Naive thymus-derived CD4-positive, alpha-beta T cell (primary cell): Measurements from ENCODE around the gene ABHD18. TPM values are rescaled to one million over a fixed set of nuclear protein-coding genes. Genes with fewer than 3 reads are reported as not detected.
"Not testable (repeated sequence)": the region's sequence is repeated elsewhere in the genome, so short reads cannot be mapped to it uniquely, and the experiment has no call there.

Experiments
- ATAC-seq: fragments of 150-1000 bp; cut with Tn5 transposase; 2 replicates; pipeline ENCODE4 v1.10.0; 2021; ENCODE audit warnings: mild to moderate bottlenecking, moderate library complexity
- CTCF ChIA-PET: fragments of 350-600 bp; sonication (Branson Sonifier 250); formaldehyde crosslinking; loops from one replicate; lab custom pipeline; 2021; ENCODE audit warnings: antibody characterized with exemption; lab: Charles Lee
- POLR2A ChIA-PET: fragments of 350-600 bp; sonication (Branson Sonifier 250); formaldehyde crosslinking; loops from one replicate; lab custom pipeline; 2021; ENCODE audit warnings: antibody characterized with exemption, inconsistent platforms; lab: Charles Lee
- DNase-seq, 9 donors: peaks; one replicate each; pipeline versions ENCODE4 v3.0.0 to v3.0.0-alpha.2; 2020 to 2022; ENCODE audit warnings: mixed read lengths in 1 of 9
- H3K27ac ChIP-seq: one replicate; pipeline ENCODE4 v1.7.0; 2013; ENCODE audit warnings: mild to moderate bottlenecking, low read depth, low read length, moderate library complexity
- H3K27me3 ChIP-seq, 2 donors: one replicate each; pipeline ENCODE4 v1.7.0; 2013; ENCODE audit warnings: low read length in 2 of 2, mild to moderate bottlenecking in 2 of 2, moderate library complexity in 2 of 2; ENCODE audit not compliant: control insufficient read depth in 2 of 2, insufficient read depth in 2 of 2
- H3K36me3 ChIP-seq, 3 experiments: 1 replicate in 2 of 3; 2 replicates in 1 of 3; pipeline ENCODE4 v1.7.0; 2013; ENCODE audit warnings: low read length in 3 of 3, mild to moderate bottlenecking in 3 of 3, moderate library complexity in 1 of 3; ENCODE audit not compliant: insufficient read depth in 3 of 3, control insufficient read depth in 2 of 3
- H3K4me1 ChIP-seq, 2 donors: one replicate each; pipeline ENCODE4 v1.7.0; 2013; ENCODE audit warnings: low read length in 2 of 2, mild to moderate bottlenecking in 2 of 2, moderate library complexity in 1 of 2; ENCODE audit not compliant: control insufficient read depth in 2 of 2, insufficient read depth in 2 of 2
- H3K4me3 ChIP-seq: 2 replicates; pipeline ENCODE4 v1.7.0; 2013; ENCODE audit warnings: mild to moderate bottlenecking, low read length
- H3K9me3 ChIP-seq, 3 experiments: 1 replicate in 2 of 3; 2 replicates in 1 of 3; pipeline ENCODE4 v1.7.0; 2013; ENCODE audit warnings: low read length in 3 of 3; ENCODE audit not compliant: control insufficient read depth in 2 of 3
- H3K27ac Mint-ChIP-seq, 9 donors: one replicate each; pipeline ENCODE4 v1.8.0; 2020 to 2022; ENCODE audit warnings: mixed read lengths in 9 of 9, mild to moderate bottlenecking in 8 of 9, moderate library complexity in 5 of 9, inconsistent platforms in 2 of 9
- H3K27me3 Mint-ChIP-seq, 5 donors: one replicate each; pipeline ENCODE4 v1.8.0; 2021 to 2022; ENCODE audit warnings: mixed read lengths in 5 of 5, mild to moderate bottlenecking in 1 of 5
- H3K36me3 Mint-ChIP-seq, 5 donors: one replicate each; pipeline ENCODE4 v1.8.0; 2020 to 2022; ENCODE audit warnings: mixed read lengths in 5 of 5, mild to moderate bottlenecking in 3 of 5, inconsistent platforms in 1 of 5
- H3K4me1 Mint-ChIP-seq, 7 donors: one replicate each; pipeline ENCODE4 v1.8.0; 2020 to 2022; ENCODE audit warnings: mixed read lengths in 7 of 7, mild to moderate bottlenecking in 3 of 7, inconsistent platforms in 1 of 7
- H3K4me3 Mint-ChIP-seq, 10 donors: one replicate each; pipeline ENCODE4 v1.8.0; 2020 to 2022; ENCODE audit warnings: mild to moderate bottlenecking in 10 of 10, mixed read lengths in 10 of 10, moderate library complexity in 6 of 10, inconsistent platforms in 2 of 10
- H3K9me3 Mint-ChIP-seq, 11 donors: one replicate each; pipeline ENCODE4 v1.8.0; 2020 to 2022; ENCODE audit warnings: mixed read lengths in 11 of 11, mild to moderate bottlenecking in 4 of 11, inconsistent platforms in 1 of 11, moderate library complexity in 1 of 11
- intact Hi-C, 2 donors: fragments of 100-400 bp; cut with micrococcal nuclease; formaldehyde crosslinking; loops; one replicate each; pipeline ENCODE4 v1.15.1; 2023
- polyA plus RNA-seq, 2 donors: library from polyadenylated mRNA; unstranded; fragments of 300-500 nt; fragmentation: Illumina TruSeq; gene quantifications; one replicate each; pipeline ENCODE4 v1.2.3, GENCODE V29; 2021
- total RNA-seq, 6 experiments: library from RNA in 5 of 6; stranded (reverse) in 5 of 6; gene quantifications; 1 replicate in 5 of 6; 2 replicates in 1 of 6; pipeline ENCODE4 v1.2.3 and lab custom pipeline; 2021 to 2026

Gene ABHD18
- total and polyA plus RNA-seq, 7 experiments from 2014 or later, result 9.8 to 26.6 (median 22.9) TPM

DNA sequence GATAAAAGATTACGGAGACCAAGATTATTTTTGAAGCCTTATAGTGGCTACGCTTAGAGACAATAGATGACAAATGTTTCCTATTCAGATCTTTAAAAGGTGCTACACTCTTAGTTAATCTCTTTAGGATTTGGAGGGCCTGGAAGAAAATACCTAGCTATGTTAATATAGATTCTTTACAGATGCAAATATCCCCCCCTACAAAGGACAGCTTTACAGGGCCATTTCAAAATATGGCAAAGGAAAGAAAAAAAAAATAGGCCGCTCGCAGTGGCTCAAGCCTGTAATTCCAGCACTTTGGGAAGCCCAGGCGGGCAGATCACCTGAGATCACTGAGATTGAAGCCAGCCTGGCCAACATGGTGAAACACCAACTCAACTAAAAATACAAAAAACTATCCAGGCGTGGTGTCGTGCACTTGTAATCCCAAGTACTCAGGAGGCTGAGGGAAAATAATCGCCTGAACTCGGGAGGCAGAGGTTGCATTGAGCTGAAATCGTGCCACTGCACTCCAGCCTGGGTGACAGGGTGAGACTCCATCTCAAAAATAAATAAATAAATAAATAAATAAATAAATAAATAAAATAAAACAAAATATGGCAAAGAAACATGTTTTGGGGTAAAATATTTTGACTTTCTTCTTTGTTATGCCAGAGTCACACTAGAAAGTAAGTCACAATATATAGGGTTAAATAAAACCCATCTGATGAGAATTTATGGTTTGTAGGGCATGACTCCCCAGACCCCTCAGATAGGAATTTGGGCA, 90.4 kb downstream of the ABHD18 start:
- H3K36me3 ChIP-seq, H3K27me3 Mint-ChIP-seq, H3K4me1 ChIP-seq, H3K36me3 Mint-ChIP-seq, H3K9me3 ChIP-seq, H3K27ac Mint-ChIP-seq, CTCF ChIA-PET, intact Hi-C loops, H3K27ac ChIP-seq, H3K9me3 Mint-ChIP-seq, ATAC-seq, H3K27me3 ChIP-seq, DNase-seq, H3K4me1 Mint-ChIP-seq, H3K4me3 ChIP-seq, H3K4me3 Mint-ChIP-seq, POLR2A ChIA-PET: not testable (repeated sequence)

DNA sequence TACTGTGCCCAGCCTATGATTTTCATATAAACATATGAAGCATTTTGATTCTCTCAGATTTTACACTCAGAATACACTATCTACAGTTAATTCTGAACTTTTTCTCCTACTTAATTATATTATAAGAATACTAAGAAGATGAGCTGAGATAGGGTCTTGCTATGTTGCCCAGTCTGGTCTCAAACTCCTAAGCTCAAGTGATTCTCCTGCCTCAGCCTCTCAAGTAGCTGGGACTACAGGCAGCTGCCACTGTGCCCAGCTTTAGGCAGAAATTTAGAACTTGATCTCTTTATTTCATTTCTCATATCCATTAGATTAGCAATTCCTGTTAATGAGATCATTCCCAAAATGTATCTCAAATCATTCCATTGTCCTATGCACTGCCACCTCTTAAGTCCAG, 91.2 kb downstream of the ABHD18 start:
- Mint-ChIP-seq H3K4me3 (no peak overlapping the region), H3K27me3 (peaks cover 0 to 4% (median 0%) of the 10 kb centered on the region in 5 donors), H3K36me3 (no peaks in the 10 kb centered on the region), H3K27ac (no peak overlapping the region), H3K4me1 (peaks cover 0 to 6% (median 5%) of the 10 kb centered on the region in 7 donors), H3K9me3 (no peaks in the 10 kb centered on the region)
- H3K27me3 ChIP-seq, result no peaks in the 10 kb centered on the region
- POLR2A ChIA-PET, result no interaction called here
- H3K36me3 ChIP-seq, result no peaks in the 10 kb centered on the region
- H3K4me1 ChIP-seq, result peaks cover 0 to 5% of the 10 kb centered on the region in 2 donors
- no peak overlapping the region for H3K27ac ChIP-seq
- ATAC-seq, result no peak
- no peaks in the 10 kb centered on the region for H3K9me3 ChIP-seq
- H3K4me3 ChIP-seq, result no peak overlapping the region
- DNase-seq, result no peak
- intact Hi-C loops, result no loop called here
- CTCF ChIA-PET, result no interaction called here

DNA sequence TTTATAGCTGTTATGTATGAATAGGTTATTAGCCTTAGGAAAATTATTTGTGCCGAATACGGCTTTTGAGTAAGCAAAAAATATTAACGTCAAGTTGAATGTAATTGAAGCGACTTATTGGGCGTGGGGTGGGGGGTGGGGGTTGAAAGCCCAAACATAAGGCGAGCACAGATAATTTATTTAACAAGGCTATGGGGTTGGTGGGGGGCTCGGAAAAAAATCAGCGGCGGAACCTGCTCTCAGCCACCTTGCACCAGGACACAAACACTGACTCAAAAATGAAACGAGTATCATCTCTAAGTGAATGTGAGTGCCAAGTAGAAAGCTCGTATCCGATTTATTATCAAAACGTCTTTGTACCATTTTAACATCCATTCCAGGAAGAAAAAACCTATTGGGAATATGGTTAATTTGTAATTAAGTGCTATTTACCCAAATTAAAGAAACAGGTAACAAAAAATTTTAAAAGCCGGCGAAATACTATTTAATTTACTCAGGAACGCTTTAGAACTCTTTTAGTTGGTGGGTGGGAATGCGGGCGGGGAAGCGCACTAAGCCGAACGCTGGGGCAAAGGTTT, 95.0 kb downstream of the ABHD18 start:
- peak overlapping the region; percentile 74 for H3K4me3 ChIP-seq
- no peaks in the 10 kb centered on the region for H3K9me3 Mint-ChIP-seq
- peaks cover 0 to 15% (median 9%) of the 10 kb centered on the region in 7 donors for H3K4me1 Mint-ChIP-seq
- peak overlapping the region; percentile 79 to 90 (median 87) for H3K4me3 Mint-ChIP-seq
- ChIA-PET POLR2A (interaction anchor here (0.6 to 3.6 kb wide), 10 partner anchors 10 to 752 kb away, joined by 3 to 43 read pairs (median 4); partner anchors contain the start of genes ABHD18, MFSD8, PGRMC2 and PLK4), CTCF (no interaction called here)
- ATAC-seq (no peak), DNase-seq (peak in 1 of 9 donors; percentile 9)
- peak overlapping the region; percentile 87 to 94 (median 90) for H3K27ac Mint-ChIP-seq
- peak overlapping the region; percentile 90 for H3K27ac ChIP-seq
- H3K27me3 Mint-ChIP-seq, result peaks cover 0 to 2% (median 0%) of the 10 kb centered on the region in 5 donors
- no peaks in the 10 kb centered on the region for H3K9me3 ChIP-seq
- no peaks in the 10 kb centered on the region for H3K27me3 ChIP-seq
- peaks cover 0 to 5% of the 10 kb centered on the region in 2 donors for H3K4me1 ChIP-seq
- no peaks in the 10 kb centered on the region for H3K36me3 ChIP-seq
- no peaks in the 10 kb centered on the region for H3K36me3 Mint-ChIP-seq
- intact Hi-C loops, result loop anchor here in 1 of 2 donors (2.0 kb wide), 2 partner anchors 63 to 1033 kb away; partner anchors contain the start of gene SCLT1

DNA sequence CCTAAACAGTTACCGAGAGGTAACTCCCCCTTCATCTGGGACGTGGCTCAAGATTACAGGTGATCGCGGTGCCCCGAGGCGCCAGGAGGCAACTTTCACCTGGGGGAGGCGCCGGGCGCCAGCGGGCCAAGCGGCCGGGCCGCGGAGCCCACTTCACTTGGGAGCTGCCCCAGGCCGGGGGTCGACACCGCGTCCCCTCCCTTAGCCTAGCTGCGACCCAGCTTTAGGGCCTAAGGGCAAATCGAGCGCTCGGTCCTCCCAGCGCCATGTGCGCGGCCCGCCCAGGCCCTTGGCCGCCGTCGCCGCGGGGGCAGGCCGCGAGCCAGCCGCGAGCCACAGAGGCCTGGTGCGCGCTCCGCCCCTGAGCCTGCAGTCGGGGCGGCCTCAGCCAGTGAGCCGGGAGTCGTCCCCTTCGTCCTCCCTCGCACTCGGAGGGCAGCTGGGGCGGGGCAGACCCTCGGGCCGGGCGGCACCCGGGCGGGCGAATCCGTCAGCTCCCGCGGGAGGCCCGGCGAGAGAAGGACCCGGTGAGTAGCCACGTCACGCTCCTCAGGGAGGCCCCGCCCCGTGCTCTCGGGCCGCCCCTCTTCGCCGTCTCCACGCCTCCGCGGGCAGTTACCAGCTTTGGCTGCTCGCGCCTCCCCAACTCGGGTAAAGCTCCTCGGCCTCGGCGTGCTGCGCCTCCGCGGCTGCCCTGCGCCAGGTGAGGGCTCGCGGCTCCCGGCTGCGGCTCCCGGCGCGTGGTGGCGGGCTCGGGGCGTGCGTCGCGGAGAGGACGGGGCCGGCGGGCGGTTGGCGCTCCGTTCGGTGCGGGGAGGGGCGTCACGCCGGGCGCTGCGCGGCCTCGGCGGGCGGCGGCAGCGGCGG, 95.7 kb downstream of the ABHD18 start, which contains the start of gene LARP1B:
TSS of gene LARP1B (plus strand) at position 614 of the 867 bp plus-strand sequence. CDS start 13,640 bp downstream, outside the sequence.
- no peaks in the 10 kb centered on the region for H3K9me3 Mint-ChIP-seq
- DNase-seq (peak; percentile 83 to 96 (median 89)), ATAC-seq (peak; percentile 93)
- H3K27ac Mint-ChIP-seq, result peak within 1 kb of the TSS; percentile 87 to 94 (median 91)
- CTCF ChIA-PET, result no interaction called here
- Histone ChIP-seq H3K27ac (peak within 1 kb of the TSS; percentile 90), H3K9me3 (no peaks in the 10 kb centered on the region), H3K36me3 (no peaks in the 10 kb centered on the region), H3K4me3 (peak within 1 kb of the TSS; percentile 74), H3K27me3 (no peaks in the 10 kb centered on the region), H3K4me1 (peaks cover 0 to 5% of the 10 kb centered on the region in 2 donors)
- H3K27me3 Mint-ChIP-seq, result peaks cover 0 to 2% (median 0%) of the 10 kb centered on the region in 5 donors
- H3K4me1 Mint-ChIP-seq, result peaks cover 0 to 16% (median 10%) of the 10 kb centered on the region in 7 donors
- peak within 1 kb of the TSS; percentile 82 to 91 (median 88) for H3K4me3 Mint-ChIP-seq
- POLR2A ChIA-PET, result interaction anchor here (0.6 to 3.6 kb wide), 10 partner anchors 9 to 752 kb away, joined by 3 to 43 read pairs (median 6); partner anchors contain the start of genes ABHD18, MFSD8, PGRMC2 and PLK4
- H3K36me3 Mint-ChIP-seq, result no peaks in the 10 kb centered on the region
- intact Hi-C loops, result loop anchor here (1.0 to 2.0 kb wide), 9 partner anchors 64 to 1032 kb away; partner anchors contain the start of genes ABHD18 (in 2 of the 2), MFSD8 (in 2 of the 2), PLK4 (in 2 of the 2) and SCLT1 (in 2 of the 2)

DNA sequence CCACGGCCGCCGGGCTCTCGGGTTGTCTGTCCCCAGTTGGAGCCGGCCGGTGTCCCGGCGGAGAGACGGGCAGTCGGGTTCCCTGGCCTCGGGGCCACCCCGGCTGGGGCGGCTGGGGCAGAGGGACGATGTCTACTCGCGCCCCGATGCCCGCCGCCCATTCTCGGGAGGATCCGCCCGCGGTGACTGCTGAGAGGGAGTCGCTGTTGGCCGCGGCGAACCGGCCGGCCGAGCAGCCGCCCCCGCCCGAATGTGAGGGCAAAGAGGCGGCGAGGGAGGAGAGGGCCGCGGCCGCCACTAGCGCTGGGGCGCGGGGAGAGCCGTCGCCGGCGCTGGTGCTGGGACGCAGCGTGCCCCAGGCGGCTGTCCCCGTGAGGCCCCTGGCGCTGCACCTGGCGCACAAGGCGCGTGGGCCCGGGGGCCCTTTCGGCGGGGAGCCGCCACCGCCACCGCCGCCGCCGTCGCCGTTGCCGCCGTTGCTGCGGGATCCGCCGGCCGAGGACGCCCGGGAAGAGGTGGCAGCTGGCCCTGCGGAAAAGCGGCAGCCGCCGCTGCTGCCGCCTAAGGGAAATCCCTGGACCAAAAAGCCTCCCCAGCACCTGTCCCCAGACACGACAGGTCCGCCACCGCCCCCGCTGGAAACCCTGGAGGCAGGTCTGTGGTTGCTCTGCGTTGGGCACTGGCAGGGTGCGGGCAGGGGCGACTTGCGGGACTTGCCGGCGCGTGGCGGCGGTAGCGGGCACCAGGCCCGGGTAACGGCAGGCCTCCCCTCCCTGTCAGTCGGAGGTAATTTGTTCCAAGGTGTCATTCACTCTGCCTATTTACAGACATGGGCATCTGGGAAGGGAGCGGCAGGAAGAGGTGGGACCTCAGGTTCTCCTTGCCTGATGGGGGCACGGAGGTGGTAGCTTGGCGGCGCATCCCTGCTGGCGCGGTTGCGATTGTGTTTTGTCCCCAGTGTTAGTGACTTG, 96.6 kb downstream of the ABHD18 start:
- peak; percentile 38 to 77 (median 52) for DNase-seq
- Mint-ChIP-seq H3K36me3 (no peaks in the 10 kb centered on the region), H3K27me3 (peaks cover 0 to 1% (median 0%) of the 10 kb centered on the region in 5 donors), H3K4me1 (peaks cover 0 to 16% (median 10%) of the 10 kb centered on the region in 7 donors), H3K27ac (peak overlapping the region in 8 of 9 donors; percentile 59 to 91 (median 78)), H3K4me3 (peak overlapping the region; percentile 82 to 91 (median 84)), H3K9me3 (no peaks in the 10 kb centered on the region)
- Histone ChIP-seq H3K9me3 (no peaks in the 10 kb centered on the region), H3K36me3 (no peaks in the 10 kb centered on the region), H3K27me3 (no peaks in the 10 kb centered on the region), H3K4me3 (peak overlapping the region; percentile 74), H3K27ac (peak overlapping the region; percentile 90), H3K4me1 (peaks cover 0 to 5% of the 10 kb centered on the region in 2 donors)
- peak; percentile 48 for ATAC-seq
- intact Hi-C loops, result loop anchor here (1.0 to 2.0 kb wide), 10 partner anchors 65 to 1031 kb away; partner anchors contain the start of genes ABHD18 (in 2 of the 2), MFSD8 (in 2 of the 2), PLK4 (in 2 of the 2) and SCLT1 (in 2 of the 2)
- POLR2A ChIA-PET, result interaction anchor here (0.6 to 3.6 kb wide), 9 partner anchors 8 to 751 kb away, joined by 3 to 43 read pairs (median 6); partner anchors contain the start of genes ABHD18, MFSD8, PGRMC2 and PLK4
- CTCF ChIA-PET, result no interaction called here
